KOPT-K1 (cell line): ENCODE data around the gene NELL2.

Experiments
- H3K27ac ChIP-seq: fragments of 200-600 bp; sonication (generic); 2 replicates; pipeline ENCODE4 v1.5.1; 2016; ENCODE audit warnings: antibody characterized with exemption, mild to moderate bottlenecking, low read depth, low read length; ENCODE audit not compliant: poor library complexity, severe bottlenecking
- H3K36me3 ChIP-seq: fragments of 200-600 bp; sonication (generic); 2 replicates; pipeline ENCODE4 v1.5.1; 2017; ENCODE audit warnings: antibody characterized with exemption, mild to moderate bottlenecking, low read length, moderate library complexity; ENCODE audit not compliant: insufficient read depth
- H3K9me3 ChIP-seq: fragments of 200-600 bp; sonication (generic); 2 replicates; pipeline ENCODE4 v1.5.1; 2017; ENCODE audit warnings: antibody characterized with exemption, low read length, mild to moderate bottlenecking; ENCODE audit not compliant: insufficient read depth, poor library complexity, severe bottlenecking

Gene NELL2

DNA sequence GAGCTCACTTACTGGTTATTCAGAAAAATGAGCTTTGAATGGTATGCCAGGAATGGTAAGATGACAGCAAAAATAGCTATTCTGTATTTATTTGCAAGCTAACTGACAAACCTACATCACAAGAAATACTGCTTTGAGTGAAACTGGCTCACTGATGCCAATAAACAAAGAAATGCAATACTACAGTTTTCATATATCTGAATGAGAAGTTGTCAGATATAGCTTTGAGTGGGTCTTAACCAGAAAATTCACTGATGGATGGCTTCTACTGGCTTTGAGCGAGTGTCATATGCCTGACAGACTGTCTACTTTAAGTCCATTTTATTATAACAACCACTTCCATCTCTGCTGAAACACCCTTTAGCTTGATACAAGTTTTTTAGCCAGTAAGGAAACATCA lies 330.1 kb downstream of the NELL2 start:
- Histone ChIP-seq H3K9me3 (no peaks in the 10 kb centered on the region), H3K27ac (no peak overlapping the region), H3K36me3 (no peaks in the 10 kb centered on the region)

DNA sequence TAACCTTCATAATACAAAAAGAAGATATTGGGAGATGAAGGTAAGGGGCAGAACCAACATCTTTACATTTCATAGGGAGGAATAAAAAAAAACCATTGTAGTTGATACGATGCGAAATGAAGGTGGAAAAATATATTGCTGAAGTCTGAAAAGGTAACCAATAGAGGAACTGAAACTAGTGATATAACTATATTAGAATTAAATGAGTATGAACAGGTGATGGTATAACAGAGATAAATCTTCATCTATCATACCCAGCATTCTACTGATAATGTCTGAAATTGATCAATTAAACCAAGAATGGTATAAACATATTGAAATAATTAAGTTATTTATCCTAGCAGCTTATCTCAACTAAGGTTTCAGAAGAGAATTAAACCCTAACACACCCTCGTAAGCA lies 332.1 kb downstream of the NELL2 start:
- no peak overlapping the region for H3K27ac ChIP-seq
- H3K36me3 ChIP-seq, result no peaks in the 10 kb centered on the region
- no peaks in the 10 kb centered on the region for H3K9me3 ChIP-seq

DNA sequence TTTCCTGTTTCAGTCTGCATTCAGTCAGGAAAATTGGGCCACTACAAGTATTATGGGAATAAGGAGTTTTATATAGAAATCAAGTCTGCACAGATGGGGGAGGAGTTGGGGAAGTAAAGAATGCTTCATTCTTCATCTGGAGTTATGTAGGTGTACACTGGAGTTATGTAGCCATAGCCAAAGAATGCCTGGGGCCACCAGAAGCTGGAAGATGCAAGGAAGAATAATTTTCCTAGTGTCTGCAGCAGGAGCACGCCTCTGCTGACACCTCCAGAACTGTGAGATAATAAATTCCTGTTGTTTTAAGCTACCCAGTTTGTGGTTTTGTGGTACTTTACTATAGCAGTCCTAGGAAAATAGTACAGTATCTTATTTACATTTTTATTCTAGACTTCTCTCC lies 333.4 kb downstream of the NELL2 start:
- Histone ChIP-seq H3K27ac (no peak overlapping the region), H3K36me3 (no peaks in the 10 kb centered on the region), H3K9me3 (no peaks in the 10 kb centered on the region)

DNA sequence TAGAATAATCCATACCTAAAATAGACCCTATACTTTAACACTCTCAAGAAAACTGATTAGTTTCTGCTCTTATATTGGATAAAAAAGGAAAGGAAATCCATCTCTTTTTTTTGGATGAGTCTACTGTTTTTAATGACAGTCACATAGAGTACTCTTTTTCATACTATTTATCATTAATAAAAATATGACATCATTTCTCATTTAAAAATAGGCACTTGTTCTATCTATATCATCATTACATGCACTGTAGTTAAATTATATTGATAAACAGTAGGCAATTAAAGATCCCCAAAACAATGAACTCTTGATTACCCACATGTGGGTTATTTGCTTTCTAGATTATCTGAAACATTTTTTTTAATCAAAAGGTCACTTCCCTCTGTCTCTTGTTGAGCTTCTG lies 338.8 kb downstream of the NELL2 start:
- no peaks in the 10 kb centered on the region for H3K9me3 ChIP-seq
- H3K36me3 ChIP-seq, result no peaks in the 10 kb centered on the region
- no peak overlapping the region for H3K27ac ChIP-seq

DNA sequence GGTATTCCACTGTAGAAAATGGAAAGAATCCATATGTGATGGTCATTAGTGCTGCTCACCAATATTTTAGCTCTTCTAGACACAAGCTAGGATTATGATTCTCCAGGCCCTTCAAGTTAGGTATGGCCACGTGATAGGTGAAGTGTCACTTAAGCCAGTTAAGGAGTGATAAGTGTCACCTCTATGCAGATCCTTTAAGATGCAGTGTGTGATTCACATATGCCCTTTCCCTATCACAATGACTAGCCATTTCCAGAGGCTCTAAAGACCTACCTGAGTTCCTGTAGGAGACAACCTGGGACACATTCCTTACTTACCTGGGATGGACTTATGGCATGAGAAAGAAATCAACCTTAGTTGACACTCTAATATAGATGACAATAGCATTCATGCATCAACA lies 343.2 kb downstream of the NELL2 start:
- Histone ChIP-seq H3K27ac (no peak overlapping the region), H3K9me3 (no peaks in the 10 kb centered on the region), H3K36me3 (no peaks in the 10 kb centered on the region)

DNA sequence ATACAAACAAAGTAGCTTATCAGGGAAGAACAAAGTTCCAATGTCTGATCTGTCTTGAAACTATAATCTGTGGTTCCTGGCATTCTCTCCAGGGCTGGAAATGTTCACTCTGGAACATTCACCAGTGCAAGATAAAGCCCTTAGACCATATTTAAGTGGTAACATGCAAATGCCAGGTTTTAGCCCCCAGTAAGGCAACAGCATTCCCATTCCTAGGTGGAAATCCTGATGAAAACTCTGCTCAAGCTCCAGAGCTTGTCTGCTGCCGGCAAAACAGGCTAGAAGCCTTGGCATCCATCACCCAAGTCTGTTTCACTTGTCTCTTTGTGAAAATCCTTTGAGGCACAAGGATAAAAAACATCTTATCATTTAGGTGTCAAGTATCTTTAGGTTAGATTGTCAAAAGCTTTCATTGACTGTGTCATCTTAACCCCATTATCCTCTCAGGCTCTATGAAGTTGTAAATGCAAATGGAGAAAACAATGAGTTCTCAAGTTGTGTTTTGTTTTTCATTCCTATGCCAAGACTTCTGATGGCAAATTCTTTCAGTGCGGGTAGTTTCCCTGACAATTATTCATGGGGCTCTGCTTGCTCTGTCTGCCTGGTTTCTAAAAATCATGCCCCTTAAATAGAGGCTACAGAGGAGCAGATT lies 344.7 kb downstream of the NELL2 start:
- no peak overlapping the region for H3K27ac ChIP-seq

DNA sequence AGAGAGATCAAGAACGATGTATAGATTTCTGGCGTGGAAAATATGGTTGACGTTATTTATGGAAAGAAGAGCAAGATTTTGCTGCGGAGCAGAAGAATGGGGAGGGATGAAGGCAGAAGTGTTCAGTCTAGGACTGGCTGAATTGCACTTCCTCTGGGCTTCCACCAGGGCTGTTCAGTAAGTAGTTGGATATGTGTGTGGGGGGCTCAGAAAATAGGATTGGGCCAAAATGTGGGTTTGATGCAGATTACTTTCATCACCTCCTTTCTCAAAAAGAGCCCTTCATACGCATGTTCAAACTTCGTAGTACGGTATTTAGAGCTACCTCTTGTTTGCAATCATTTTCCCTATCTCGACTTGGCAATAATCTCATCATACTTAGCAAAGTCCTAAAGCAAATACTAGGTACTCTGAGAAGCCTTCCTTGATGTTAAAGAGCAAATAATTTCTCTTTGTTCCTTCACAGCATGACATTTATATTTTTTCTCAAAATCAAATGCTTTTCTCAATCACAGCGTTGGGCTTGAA lies 349.4 kb downstream of the NELL2 start:
- Histone ChIP-seq H3K36me3 (no peaks in the 10 kb centered on the region), H3K9me3 (no peaks in the 10 kb centered on the region), H3K27ac (no peak overlapping the region)

More for the DNA sequence above, 344.7 kb downstream of the NELL2 start:
- Histone ChIP-seq H3K9me3 (no peaks in the 10 kb centered on the region), H3K36me3 (no peaks in the 10 kb centered on the region)

DNA sequence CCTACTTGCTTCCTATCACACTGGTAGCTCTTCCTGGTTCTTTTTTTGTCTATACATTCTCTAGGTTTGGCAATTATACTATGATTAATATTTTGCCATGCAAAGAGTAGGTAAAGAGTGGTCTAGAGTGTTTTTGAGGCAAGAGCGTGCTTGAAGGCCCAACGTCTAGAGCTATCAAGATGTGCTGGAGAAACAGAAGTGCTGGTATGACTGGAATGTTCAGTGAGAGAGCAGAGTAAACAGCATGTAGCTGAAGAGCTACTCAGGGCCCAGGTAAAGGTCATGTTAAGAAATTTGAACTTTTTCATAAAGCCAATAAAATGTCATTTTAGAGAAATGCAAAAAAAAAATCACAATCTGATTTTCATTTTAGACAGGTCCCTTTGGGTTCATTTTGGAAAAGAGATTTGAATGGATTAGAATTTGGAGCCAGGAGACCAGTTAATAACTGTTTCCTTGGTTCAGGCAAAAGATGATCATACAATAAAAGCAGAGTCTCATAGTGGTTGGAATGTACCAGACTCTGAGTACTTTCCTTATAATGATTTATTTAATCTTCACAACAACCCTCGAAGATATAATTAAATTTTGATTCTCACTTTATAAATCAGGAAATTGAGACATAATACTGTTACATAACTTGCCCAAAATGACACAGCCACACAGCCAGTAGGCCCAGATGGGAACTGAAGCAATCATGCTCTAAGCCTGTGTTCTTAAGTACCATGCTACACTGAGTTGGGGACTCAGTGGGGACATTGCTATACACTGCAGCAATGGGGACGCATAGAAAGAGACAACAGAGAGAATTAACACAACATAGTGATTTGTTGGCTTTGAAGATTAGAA lies 350.1 kb downstream of the NELL2 start:
- Histone ChIP-seq H3K9me3 (no peaks in the 10 kb centered on the region), H3K27ac (no peak overlapping the region)

DNA sequence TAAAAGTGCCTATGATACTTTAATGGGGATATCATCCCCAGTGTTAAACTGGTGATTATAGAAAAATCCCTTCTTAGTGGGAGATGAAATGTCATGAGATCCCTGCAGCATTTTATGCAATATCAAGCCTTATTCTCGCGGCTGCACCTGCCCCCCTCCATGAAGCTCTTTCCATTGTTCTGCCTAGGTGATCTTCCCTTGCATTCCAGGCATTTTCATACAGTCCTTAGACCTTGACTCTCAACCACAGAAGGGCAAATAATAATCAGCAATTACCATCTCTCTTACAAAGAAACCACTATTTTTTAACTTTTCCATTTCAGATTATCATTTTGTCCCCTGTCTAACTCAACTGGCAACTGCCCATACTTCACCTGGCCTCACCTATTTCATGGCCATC lies 352.3 kb downstream of the NELL2 start:
- Histone ChIP-seq H3K36me3 (no peaks in the 10 kb centered on the region), H3K9me3 (no peaks in the 10 kb centered on the region), H3K27ac (no peak overlapping the region)

More for the DNA sequence above, 350.1 kb downstream of the NELL2 start:
- no peaks in the 10 kb centered on the region for H3K36me3 ChIP-seq

DNA sequence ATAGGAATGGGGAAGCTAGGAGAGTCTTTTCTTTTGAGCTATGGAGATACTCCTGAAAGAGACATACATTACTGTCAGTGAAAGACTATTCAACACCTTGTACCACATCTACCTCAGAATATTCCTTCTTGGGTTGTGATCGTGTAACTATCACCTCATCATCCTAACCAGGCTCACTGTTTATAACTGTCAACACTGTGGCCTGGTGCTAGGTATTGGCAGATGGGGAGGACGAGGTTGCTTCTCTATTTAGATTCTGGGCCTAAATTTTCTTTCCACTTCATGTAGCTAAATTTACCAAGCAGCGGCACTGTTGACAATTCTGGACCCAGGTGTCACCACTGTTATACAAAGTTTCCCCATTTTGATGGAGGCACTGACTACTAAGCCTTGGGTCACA lies 354.4 kb downstream of the NELL2 start:
- no peaks in the 10 kb centered on the region for H3K36me3 ChIP-seq
- no peaks in the 10 kb centered on the region for H3K9me3 ChIP-seq
- no peak overlapping the region for H3K27ac ChIP-seq

DNA sequence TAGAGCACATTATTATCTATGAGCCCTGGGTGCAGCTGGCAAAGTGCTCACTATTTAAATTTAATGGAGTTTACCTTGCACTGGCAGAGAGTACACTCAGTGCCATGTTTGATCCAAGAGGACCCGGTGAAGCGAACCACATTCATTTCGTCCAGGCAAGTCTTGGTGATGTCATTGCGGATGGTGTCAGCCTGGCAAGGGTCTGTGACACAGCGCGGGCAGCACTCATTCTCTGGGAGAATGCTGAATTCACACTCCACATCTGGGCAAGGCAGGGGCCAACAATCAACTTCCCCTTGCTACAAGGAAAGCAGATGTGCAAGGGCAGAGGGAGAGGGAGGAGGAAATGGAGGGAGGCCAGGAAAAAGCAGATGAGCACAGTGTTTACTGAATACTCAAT lies 356.2 kb downstream of the NELL2 start:
- Histone ChIP-seq H3K27ac (no peak overlapping the region), H3K9me3 (no peaks in the 10 kb centered on the region), H3K36me3 (no peaks in the 10 kb centered on the region)

DNA sequence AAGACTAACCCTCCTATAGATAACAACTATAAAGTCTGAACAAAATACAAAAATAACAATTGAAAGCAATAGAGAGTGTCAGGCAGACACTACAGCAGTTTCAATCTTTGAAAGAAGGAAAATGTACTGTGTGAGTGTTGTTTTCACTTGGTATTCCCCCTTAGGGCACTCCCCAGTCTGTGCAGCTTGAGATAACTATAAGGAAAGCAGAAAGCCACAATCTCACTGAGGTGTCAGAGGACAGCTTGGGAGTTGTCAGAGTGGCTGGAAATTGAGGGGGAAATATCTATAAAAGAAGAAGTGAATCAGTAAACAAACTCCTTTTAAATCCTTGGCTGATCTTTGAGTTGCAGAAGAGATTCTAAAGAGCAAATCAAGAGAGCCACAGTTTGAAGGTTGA lies 364.8 kb downstream of the NELL2 start:
- Histone ChIP-seq H3K27ac (no peak overlapping the region), H3K9me3 (no peaks in the 10 kb centered on the region), H3K36me3 (no peaks in the 10 kb centered on the region)

DNA sequence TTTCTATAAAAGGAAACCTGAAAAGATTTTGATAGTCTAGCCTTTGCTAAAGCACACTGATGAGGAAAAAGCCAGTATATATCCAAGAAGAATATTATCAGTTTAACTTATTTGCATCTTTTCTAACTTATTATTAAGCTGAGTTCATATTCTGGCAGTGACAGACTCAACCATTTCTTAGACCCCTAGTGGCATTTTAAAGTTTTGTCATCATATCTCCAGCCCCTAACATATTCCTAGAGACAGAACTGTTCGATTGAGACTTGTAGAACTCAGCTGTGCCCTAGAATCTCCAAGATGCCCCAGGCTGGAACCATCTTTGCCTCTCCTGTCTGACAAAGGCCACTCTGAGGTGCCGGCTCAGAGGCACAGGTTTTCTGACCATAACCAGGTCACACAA lies 365.6 kb downstream of the NELL2 start:
- Histone ChIP-seq H3K27ac (no peak overlapping the region), H3K9me3 (no peaks in the 10 kb centered on the region), H3K36me3 (no peaks in the 10 kb centered on the region)

DNA sequence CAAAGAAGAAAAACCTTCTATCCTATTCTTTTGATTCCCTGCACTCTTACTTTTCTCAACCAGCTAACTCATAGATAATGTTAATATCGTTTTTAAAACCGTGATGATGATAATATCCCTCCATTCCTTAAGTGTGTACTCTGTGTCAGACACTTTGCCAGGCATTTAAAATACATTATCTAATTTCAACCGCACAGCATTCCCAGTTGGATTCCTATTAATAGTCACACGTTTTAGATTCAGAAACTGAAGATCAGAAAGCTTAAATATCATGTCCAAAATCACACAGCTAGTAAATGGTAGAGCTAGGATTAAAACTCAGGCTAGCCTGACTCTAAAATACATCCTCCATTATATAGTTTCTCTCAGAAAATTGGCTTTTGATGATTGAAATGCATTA lies 366.0 kb downstream of the NELL2 start:
- Histone ChIP-seq H3K36me3 (no peaks in the 10 kb centered on the region), H3K9me3 (no peaks in the 10 kb centered on the region), H3K27ac (no peak overlapping the region)

DNA sequence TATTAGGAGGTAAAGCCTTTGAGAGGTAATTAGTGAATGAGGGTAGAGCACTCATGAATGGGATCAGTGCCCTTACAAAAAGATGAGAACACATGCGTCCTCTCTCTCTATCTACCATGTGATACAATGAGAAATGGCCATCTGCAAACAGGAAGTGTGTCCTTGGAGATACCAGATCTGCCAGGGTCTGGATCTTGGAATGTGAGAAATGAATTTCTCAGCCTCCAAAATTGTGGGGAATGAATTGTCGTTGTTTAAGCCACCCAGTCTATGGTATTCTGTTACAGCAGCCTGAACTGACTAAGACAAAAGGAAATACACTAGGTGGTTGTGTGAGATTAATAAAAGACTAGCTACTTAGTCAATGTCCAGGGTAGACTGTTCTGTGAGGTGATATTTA lies 366.6 kb downstream of the NELL2 start:
- H3K9me3 ChIP-seq, result no peaks in the 10 kb centered on the region
- no peak overlapping the region for H3K27ac ChIP-seq
- no peaks in the 10 kb centered on the region for H3K36me3 ChIP-seq

DNA sequence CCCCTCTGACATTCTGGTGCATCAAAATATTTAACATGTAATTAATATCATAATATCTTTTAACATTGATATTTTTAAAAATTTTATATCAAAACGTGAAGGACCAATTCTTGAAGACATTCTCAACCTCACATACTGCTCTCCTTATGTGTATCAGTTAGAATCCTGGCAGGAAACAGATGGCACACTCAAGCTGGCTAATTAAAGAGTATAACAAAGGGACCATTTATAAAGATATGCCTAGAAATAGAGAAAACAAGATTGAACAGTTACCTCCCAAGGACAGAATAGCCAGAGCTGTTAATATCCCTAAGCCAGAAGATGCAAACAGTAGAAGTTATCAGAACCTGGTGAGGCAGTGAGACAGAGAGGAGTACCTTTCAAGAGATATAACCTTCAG lies 368.7 kb downstream of the NELL2 start:
- H3K36me3 ChIP-seq, result no peaks in the 10 kb centered on the region
- no peaks in the 10 kb centered on the region for H3K9me3 ChIP-seq
- H3K27ac ChIP-seq, result no peak overlapping the region
